Activated T-cell treated with anti-CD3 and anti-CD28 coated beads, Interleukin-2, amount 50 U/mL, for 1 hour (primary cell): ENCODE results near the gene DIP2A.
"Not testable (repeated sequence)": the region's sequence is repeated elsewhere in the genome, so short reads cannot be mapped to it uniquely, and the experiment has no call there.

Experiments used
- DNase-seq: peaks from one replicate; pipeline ENCODE4 v3.0.0-alpha.2; 2020

Gene DIP2A

DNA sequence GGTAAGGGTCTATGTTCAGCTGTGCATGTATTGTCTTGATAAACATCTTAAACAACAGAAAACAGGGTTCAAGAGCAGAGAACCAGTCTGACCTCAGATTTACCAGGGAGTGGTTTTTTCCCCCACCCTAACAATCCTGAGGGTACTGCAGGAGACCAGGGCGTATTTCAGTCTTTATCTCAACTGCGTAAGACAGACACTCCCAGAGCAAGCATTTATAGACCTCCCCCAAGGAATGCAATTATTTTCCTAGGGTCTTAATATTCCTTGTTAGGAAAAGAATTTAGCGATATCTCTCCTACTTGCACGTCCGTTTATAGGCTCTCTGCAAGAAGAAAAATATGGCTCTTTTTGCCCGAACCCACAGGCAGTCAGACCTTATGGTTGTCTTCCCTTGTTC, 9.8 kb upstream of the DIP2A start:
- DNase-seq: not testable (repeated sequence)

DNA sequence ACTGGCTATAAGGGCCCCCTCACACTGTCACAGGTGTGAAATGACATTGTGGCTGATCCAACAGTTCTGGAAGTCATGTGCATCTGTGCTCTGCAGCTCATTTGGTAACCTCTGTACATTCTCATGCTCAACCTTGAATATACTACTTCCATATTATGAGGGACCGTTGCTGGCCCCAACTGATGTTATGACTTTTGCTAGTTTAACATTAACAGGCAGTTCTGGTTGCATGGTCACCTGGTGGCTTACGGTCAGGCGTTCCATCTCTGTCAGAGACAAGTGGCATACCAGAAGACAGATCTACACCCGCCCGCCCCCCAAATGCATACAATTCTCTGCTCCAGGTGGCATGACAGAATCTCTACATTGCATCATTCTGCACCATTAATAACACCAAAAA, 6.0 kb upstream of the DIP2A start:
- DNase-seq: no peak

DNA sequence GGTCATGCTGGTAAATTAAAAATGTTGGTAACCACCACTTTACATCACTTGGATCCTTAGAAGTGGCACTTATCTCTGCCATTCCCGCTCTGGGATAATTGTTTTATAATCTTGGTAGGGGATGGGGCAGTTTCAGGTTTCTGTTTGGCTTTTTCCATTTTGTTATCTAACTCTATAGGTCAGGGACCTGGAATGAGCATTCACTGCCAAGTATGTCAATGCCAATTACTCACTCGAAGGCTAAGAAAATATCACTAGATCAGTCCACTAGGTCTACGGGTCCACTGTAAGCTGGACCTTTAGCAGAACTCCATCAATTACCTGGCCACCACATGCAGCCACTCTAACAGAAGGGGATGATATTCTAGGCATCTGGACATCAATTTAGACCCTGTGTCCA, 4.5 kb upstream of the DIP2A start:
- no peak for DNase-seq

DNA sequence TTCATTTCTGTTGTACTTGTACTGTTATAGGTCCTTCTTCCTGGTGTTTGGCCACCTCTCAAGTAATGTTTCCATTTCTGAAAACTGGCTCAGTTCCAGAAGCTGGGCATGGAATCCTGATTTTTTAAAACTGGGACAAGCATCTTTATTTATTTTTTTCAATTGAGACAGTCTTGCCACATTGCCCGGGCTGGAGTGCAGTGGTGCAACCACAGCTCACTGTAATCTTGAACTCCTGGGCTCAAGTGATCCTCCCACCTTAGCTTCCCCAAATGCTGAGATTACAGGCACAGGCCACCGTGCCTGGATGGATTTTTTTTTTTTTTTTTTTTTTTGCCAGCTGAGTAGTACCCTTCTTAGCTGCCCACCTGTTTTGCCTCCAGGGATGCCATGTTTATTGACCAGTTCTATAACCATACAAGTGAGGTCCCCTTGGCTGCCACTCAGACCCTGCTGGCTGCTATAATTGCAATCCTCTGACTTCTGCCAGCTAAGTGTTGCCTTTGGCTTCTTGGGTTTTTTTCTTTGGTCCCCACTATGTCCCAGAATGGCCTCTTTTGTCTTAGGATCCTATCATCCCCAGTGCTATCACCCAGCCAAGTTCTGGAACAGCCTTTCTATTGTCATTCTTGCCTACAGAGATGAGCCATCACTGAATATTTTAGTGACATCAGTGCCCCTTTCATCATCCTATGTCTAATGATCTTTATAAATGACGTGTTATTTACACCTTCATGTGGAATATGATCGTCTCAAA, 3.9 kb upstream of the DIP2A start:
- no peak for DNase-seq

DNA sequence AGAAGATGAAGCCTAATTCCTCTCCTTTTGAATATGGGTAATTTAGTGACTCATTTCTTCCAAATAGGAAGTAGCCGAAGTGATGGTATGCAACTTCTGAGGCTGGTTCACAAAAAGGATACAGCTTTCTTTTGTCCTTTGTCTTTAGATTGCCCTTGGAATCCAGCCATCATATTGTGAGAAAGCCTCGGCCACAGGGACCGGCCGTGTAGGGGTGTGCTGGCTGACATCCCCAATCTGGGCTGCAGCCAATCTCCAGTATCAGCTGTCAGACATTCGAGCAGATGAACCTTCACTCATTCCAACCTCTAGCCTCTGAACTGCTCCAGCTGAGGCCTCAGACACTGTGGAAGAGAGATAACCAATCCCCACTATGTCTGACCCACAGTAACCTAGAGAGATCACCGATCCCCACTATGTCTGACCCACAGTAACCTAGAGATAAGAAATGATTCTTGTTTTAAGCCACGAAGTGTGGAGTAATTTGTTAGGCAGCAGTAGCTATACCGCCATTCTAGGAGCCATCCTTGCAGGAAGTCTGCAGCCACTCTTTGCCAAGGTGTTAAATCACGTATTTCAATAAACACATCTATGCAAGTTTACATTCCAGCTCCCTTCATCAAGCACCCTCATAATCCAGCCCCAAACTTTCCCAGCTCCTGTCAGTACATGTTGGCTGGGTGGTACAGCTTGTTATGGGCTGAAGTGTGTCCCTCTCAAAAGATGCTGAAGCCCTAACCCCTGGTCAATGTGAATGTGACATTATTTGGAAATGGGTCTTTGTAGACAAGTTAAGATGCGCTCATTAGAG, 2.9 kb upstream of the DIP2A start:
- DNase-seq: no peak

DNA sequence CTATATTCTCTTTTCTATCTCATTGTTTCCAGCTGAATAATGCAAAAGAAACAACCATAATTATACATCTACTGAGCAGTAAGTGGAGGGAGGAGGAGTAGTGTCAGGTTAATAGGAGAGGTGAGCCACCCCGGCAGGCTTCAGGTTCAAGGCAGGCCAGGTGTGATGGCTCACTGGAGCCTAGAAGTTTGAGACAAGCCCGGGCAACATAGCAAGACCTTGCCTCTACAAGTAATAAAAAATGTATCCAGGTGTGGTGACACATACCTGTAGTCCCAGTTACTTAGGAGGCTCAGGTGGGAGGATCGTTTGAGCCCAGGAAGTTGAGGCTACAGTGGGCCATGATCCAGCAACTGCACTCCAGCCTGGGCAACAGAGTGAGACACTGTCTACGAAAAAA, 1.9 kb upstream of the DIP2A start:
- no peak for DNase-seq

DNA sequence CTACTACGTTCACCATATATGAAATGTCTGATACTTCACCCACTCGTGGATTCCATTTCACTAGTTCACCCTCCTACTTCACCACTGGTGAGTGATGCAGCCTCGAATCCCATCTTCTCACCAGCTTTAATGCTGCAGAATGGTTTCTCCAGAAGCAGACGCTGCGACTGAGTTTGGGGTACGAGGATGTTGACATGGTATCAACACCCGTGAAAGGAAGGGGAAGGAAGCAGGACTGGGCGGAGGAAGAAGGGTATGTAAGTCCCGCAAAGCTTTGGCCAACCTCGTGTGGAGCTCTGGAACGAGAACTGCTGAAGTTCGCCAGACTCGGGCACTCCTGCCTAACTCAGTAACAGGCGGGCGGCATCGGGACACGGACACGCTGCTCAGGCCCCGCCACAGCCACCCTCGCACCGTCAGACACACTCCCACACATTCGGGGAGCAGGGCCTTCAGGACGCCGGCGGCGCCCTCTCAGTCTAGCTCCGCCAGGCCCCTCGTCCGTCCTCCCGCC, 833 bp upstream of the DIP2A start:
- no peak for DNase-seq

DNA sequence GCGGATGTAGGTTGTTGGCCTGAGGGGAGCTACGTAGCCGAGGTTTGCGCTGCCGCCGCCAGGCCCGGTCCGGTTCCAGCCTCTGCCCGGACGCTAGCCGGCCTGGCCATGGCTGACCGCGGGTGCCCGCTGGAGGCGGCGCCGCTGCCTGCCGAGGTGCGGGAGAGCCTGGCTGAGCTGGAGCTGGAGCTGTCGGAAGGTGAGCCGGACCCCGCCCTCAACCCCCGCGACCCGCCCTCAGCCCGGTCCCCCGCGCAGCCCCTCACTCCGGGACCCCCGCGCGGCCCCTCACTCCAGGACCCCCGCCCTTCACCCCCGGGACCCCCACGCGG, 299 bp downstream of the DIP2A start:
- DNase-seq: no peak

DNA sequence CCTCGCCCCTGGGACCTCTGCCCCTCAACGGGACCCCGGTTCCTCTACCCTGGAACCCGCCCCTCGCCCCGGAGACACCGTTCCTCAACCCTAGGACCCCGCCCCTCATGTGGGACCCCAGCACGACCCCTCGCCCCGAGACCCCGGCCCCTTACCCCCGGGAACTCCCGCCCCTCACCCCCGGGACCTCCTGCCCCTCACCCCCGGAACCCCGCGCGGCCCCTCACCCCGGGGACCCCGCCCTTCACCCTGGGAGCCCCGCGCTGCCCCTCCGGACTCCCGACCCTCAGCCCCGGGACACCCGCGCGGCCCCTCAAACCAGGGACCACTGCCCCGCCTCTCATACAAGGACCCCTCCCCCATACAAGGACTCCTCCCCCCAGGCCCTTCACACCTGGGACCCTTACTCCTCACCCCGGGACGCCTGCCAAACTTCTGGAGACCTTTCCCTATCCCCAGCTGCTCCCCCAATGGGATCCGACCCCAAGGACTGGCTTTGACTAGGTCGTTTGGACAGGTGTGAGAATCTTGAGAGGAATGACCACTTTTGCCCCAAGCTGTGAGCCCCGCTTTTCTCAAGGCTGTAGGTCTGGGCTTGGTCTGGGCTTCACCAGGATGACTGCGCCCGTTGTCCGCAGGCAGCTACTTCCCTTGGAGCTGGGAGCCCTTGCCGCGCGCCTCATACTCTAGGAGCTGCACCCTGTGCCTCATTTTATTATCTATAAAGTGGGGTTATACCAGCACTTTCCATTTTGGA, 843 bp downstream of the DIP2A start:
- peak; percentile 27 for DNase-seq

DNA sequence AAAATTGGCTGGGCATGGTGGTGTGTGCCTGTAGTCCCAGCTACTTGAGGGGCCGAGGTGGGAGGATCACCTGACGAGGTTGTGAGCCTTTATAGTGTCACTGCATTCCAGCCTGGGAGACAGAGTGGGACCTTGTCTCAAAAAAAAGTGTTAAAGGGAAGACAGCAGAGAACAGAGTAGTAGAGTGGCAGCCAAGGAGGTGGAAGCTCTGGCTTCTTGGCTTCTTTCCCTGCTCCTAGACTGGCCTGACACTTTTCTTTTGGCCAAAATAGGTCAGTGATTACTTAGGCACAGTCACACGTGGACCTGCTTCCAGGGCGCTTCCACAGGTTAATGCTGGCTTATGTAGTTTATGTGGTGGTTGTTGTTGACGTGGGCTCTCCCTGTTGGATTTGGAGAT, 3.2 kb downstream of the DIP2A start:
- no peak for DNase-seq

DNA sequence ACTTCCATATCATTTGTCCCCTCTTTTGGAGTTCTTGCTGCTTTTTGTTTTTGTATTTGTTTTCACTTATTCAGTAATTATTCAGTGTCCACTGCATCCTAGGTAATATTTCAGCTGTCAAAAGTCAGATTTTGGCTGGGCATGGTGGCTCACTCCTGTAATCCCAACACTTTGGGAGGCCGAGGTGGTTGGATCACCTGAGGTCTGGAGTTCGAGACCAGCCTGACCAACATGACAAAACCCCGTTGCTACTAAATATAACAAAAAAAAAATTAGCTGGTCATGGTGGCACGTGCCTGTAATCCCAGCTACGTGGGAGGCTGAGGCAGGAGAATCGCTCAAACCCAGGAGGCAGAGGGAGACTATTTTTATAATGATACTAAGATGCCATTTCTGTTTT, 6.5 kb downstream of the DIP2A start:
- DNase-seq: not testable (repeated sequence)

DNA sequence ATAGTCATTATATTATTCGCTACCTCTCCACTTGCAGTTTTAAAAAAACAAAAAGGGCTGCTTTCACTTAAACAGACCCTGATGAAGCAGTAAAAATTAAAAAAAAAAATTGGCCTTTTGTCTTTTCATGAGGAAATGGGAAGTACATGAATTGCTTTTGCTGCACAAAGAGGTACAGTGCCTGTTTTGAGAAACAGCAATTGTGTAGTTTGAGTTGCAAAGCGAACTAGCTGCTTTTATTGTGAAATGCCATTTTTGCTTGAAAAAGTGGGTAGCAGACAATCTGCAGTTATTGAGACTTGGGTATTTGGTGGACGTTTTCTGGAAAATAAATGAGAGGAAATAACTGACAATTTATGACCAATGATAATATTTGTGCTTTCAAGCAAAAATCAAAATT, 7.0 kb downstream of the DIP2A start:
- no peak for DNase-seq

DNA sequence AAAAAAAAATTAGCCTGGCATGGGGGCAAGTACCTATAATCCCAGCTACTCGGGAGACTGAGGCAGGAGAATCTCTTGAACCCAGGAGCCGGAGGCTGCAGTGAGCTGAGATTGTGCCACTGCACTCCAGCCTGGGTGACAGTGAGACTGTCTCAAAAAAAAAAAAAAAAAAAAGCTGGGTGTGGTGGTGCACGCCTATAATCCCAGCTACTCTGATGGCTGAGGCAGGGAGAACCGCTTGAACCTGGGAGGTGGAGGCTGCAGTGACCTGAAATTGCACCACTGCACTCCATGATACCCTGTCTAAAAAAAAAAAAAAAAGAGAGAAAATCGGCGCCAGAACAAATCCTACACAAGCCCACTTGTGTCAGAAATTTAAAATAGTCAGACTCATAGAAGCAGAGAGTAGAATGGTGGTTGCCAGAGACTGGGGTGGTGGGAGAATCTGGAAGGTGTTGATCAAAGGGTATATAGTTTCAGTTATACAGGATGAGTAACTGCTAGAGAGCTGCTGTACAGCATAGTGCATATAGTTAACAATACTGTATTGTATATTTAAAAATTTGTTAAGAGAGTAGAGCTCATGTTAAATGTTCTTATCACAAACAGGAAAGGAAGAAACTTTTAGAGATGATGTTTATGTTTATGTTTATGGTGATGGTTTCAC, 9.6 kb downstream of the DIP2A start:
- DNase-seq: no peak

DNA sequence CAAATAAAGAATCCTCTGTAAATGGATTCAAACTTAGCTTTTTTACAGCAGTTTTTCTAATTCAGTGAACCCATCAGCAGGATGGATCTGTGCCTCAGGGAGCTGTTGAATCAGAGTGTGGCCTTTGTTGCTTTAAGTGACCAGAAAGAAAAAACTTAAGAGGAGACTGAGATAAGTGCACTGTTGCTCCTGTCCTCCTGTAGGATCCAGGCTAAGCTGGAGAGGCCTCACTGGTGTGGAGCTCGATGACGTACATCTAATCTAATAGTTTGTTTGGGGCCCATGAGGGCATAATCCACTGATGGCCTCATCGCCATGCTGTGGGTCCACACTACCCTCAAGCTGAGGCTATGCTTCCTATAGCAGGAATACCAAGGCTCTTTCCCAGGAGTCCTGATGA, 10.6 kb downstream of the DIP2A start:
- no peak for DNase-seq

DNA sequence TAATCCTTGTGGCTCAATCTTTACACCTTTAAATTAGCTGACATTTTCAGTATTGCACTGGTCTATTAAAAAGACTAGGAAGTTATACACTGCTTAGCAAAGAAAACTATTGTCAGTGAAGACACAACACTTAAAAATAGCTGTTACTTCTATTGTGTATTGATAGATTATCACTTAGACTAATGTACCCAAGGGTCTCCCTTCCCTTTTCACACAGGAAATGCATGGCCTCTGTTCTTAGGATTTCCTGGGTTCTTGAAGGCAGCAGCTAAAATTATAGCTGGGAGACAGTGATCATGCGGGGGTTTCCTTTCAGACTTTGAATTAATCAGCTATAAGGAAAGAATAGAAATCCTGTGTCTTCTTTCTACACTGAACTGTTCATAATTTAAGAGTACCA, 12.8 kb downstream of the DIP2A start:
- no peak for DNase-seq

DNA sequence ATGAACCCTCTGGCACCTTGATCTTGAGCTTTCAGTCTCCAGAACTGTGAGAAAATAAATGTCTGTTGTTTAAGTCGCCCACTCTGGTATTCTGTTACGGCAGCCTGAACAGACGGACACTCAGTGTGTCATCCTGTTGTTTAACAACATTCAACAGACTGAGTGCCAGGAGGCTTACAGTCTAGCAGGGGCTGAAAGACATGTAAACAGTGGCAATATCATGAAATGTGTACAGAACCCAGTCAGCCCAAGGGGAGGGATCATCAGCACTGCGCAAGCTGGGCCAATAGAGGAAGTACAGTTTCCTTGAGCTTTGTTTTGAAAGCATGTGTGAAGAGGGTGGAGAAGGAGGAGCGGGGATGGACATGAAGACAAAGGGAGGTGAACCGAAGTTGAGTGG, 13.6 kb downstream of the DIP2A start:
- DNase-seq: no peak

DNA sequence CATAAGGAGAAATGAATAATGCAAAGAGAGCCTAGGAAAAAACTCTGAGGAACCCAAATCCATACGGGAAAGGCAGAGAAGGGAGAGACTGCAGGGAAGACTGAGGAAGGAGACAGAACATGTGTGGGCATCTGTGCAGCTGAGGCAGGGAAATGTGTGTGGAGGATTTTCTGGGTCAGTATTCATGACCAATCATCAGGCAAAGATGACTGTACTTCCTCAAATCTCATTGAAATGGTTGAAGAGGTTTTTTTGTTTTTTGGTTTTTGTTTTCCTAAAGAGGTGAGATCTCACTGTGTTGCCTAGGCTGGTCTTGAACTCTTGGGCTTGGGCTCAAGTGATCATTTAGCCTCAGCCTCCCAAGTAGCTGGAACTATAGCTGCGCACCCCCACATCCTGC, 15.7 kb downstream of the DIP2A start:
- no peak for DNase-seq

DNA sequence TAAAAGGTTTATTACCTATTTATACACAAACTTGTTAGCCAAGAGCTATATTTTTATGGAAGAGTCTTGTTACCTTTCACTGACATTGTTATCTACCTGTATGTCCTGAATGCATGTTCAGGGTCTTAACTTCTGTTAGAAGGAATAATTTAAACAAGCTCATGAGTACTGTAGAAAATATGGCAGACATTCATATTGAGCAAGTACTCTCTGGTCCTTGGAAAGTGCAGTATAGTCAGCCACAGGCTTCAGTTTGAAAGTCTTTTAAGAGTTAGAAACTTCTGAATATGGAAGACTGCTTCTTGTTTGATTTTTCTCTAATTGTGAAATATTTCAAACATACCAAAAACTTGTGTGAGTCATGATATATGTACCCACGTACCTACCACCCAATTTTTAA, 16.6 kb downstream of the DIP2A start:
- no peak for DNase-seq

DNA sequence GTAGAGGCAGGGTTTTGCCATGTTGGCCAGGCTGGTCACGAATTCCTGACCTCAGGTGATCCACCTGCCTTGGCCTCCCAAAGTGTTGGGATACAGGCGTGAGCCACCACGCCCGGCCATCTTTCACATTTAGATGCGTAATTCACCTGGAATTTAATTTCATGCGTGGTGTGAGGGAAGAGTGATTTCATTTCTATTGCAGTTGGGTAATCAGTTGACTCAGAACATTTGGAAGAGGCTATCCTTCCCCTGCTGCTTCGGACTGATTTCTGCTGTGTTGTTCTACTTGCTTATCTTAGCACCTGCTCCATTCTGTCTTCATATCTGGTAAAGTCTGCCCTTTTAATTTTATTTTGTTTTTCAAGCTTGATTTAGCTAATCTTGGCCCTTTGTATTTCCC, 19.1 kb downstream of the DIP2A start:
- no peak for DNase-seq

DNA sequence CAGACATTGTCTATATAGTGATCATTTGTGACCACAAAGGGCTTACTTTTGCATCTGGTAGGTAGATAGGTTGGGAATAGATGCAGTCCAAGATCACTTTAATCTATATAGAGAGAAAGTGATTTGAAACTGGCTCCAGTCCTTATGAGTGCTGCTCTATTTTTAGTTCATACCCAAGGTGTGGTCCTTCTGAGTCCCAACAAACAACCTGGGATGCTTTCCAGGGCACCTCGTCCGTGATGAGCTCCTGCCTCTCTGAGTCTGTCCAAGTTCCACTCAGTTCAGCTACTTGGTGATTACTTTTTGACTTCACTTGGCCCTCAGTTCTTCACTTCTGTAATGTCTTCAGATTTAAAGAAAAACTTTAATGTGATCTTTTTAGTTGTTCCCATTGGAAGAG, 20.2 kb downstream of the DIP2A start:
- no peak for DNase-seq

DNA sequence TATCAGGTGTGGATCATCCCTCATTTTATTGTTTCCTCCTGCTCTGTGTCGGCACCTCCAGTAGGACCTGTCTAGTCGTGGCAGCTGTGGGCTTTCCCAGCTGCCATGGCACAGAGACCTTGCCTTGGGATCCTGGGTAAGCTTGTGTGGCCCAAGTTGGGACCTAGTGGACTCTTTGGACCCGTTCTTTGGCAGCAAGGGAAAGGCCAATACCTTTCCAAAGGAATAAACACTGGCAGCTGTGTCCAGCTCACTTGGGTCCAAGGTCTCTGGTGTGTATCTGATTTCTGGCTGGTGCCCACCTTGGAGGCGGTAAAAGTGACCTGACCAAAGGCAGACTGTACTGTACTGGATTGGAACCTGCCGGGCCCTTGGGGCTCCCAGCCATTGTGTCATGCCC, 21.8 kb downstream of the DIP2A start:
- no peak for DNase-seq

DNA sequence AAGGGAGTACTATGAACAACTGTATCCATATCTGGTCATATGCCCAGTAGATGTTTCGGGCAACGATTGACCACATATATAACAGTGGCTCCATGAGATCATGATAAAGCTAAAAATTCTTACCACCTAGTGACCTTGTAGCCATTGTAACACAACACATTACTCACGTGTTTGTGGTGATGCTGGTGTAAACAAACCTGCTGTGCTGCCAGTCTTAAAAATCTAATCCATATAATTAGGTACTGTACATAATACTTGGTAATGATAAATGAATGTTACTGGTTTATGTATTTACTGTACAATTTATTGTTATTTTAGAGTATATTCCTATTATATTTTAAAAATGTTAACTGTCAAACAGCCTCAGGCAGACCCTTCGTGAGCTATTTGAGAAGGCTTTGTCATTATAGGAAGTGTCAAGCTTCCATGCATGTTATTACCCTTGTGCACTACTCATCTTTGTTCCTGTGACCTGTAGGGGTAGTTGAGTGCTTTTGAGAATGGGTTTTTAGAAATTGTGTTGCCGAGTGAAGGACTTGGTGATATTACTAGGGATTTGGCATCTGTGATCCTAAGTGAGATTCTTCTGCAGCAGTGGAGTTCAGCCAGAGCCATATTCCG, 23.6 kb downstream of the DIP2A start:
- no peak for DNase-seq

DNA sequence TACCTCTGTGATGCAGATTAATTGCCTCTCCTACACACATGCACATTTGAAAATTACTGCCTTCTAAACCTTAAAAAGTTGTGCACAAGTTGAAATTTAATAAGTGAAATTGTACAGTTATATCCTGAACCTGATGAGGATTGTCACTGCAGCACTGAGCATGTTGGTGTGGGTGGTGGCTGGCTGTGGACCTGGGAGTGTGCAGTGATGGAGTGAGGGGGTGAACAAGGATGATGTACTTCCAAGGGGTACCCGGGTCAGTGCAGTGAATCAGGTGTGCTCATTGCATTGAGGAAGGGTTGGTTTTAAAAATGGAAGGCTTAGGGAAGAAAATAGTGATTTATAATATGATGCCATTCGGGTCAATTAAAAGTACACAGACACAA, 24.1 kb downstream of the DIP2A start:
- no peak for DNase-seq
